K562 (cell line): ENCODE results near the gene CLASP2. TPM values are rescaled to one million over a fixed set of nuclear protein-coding genes. Genes with fewer than 3 reads are reported as not detected.

Source experiments
- ATAC-seq: fragments of 200-7000 bp; cut with Tn5 transposase; 3 replicates; pipeline ENCODE4 v1.9.1; 2020; ENCODE audit warnings: moderate library complexity
- BruUV-seq: library from RNA; stranded (reverse); fragments of 400-500 nt; replicated peaks from 2 replicates; lab custom pipeline; 2021; lab: Mats Ljungman, UMichigan
- CTCF ChIA-PET: fragments of 300-600 bp; formaldehyde crosslinking; extraction: SDS; loops from one replicate; lab custom pipeline; 2021; ENCODE audit warnings: low intra/inter-chr PET ratio; lab: Yijun Ruan, JAX
- POLR2A ChIA-PET: fragments of 300-600, 350-650 bp; sonication (Branson Sonifier 250); formaldehyde crosslinking; extraction: SDS; loops from one replicate; lab custom pipeline; 2021; ENCODE audit warnings: antibody characterized with exemption, inconsistent platforms; lab: Yijun Ruan, JAX
- DNase-seq, 4 experiments: peaks; one replicate each; pipeline versions ENCODE4 v3.0.0 to v3.0.0-alpha.2; 2011 to 2018; ENCODE audit warnings: low spot score in 3 of 4, mixed read lengths in 3 of 4; ENCODE audit errors: extremely low read depth in 1 of 4
- FAIRE-seq: peaks from 2 replicates; lab custom pipeline; 2011; peaks lifted over from hg19 to GRCh38; lab: Jason Lieb, UNC
- H2AFZ ChIP-seq: 2 replicates; pipeline ENCODE4 v1.6.0; 2011; ENCODE audit warnings: low read depth, low read length, control low read depth, inconsistent platforms
- H3K27ac ChIP-seq: fragments of 200-600 bp; 3 replicates; pipeline ENCODE4 v1.8.0; 2011; ENCODE audit warnings: low read depth, mild to moderate bottlenecking, control low read depth, inconsistent platforms, low read length, moderate library complexity, mixed read lengths; ENCODE audit errors: extremely low read depth
- H3K27me3 ChIP-seq, 2 experiments: fragments of 300-600 bp in 1 of 2; 2 replicates in 1 of 2; 3 replicates in 1 of 2; pipeline versions ENCODE4 v1.6.0 to v1.8.0; 2011; ENCODE audit warnings: inconsistent platforms in 2 of 2, low read length in 2 of 2, mild to moderate bottlenecking in 1 of 2, mixed read lengths in 1 of 2, moderate library complexity in 1 of 2; ENCODE audit not compliant: control insufficient read depth in 2 of 2, insufficient read depth in 2 of 2
- H3K36me3 ChIP-seq: fragments of 300-600 bp; 3 replicates; pipeline ENCODE4 v1.8.0; 2011; ENCODE audit warnings: mild to moderate bottlenecking, low read length, inconsistent platforms; ENCODE audit not compliant: control insufficient read depth, insufficient read depth
- H3K4me1 ChIP-seq, 2 experiments: fragments of 200-600 bp in 1 of 2; replicated peaks in 1 of 2; 2 replicates in 1 of 2; 3 replicates in 1 of 2; pipeline versions ENCODE4 v1.5.1 to v1.8.0; 2011; ENCODE audit warnings: inconsistent platforms in 2 of 2, low read length in 2 of 2, mild to moderate bottlenecking in 1 of 2, mixed read lengths in 1 of 2, moderate library complexity in 1 of 2; ENCODE audit not compliant: control insufficient read depth in 2 of 2, insufficient read depth in 2 of 2
- H3K4me2 ChIP-seq: 2 replicates; pipeline ENCODE4 v1.6.1; 2011; ENCODE audit warnings: low read length, control low read depth, inconsistent platforms, mixed read lengths; ENCODE audit not compliant: insufficient read depth
- H3K4me3 ChIP-seq: fragments of 200-600 bp; sonication (generic), shearing (Covaris generic); 2 replicates; pipeline ENCODE4 v1.5.1; 2016; ENCODE audit warnings: control low read depth, inconsistent platforms
- H3K79me2 ChIP-seq: fragments of 200-600 bp; 3 replicates; pipeline ENCODE4 v1.8.0; 2011; ENCODE audit warnings: low read length, inconsistent platforms; ENCODE audit not compliant: control insufficient read depth, insufficient read depth
- H3K9ac ChIP-seq, 2 experiments: 2 replicates each; pipeline versions ENCODE4 v1.6.0 to v1.6.1; 2011; ENCODE audit warnings: low read depth in 2 of 2, low read length in 2 of 2, control low read depth in 1 of 2, inconsistent platforms in 1 of 2, mild to moderate bottlenecking in 1 of 2, mixed read lengths in 1 of 2; ENCODE audit not compliant: insufficient read depth in 1 of 2
- H3K9me1 ChIP-seq: one replicate; pipeline ENCODE4 v1.6.0; 2011; ENCODE audit warnings: inconsistent platforms, mild to moderate bottlenecking, low read length, moderate library complexity; ENCODE audit not compliant: control insufficient read depth, insufficient read depth
- H3K9me3 ChIP-seq: replicated peaks from 2 replicates; pipeline ENCODE4 v1.5.1; 2011; ENCODE audit warnings: low read depth, low read length, inconsistent platforms; ENCODE audit not compliant: control insufficient read depth, insufficient read depth
- H4K20me1 ChIP-seq: replicated peaks from 2 replicates; pipeline ENCODE4 v1.6.1; 2011; ENCODE audit warnings: low read length, inconsistent platforms, mixed read lengths; ENCODE audit not compliant: control insufficient read depth, insufficient read depth
- ARID3B ChIP-seq: fragments of 250-450 bp; sonication (Bioruptor Pico); IDR thresholded peaks from 2 replicates; pipeline ENCODE4 v1.4.0; 2020; ENCODE audit warnings: borderline replicate concordance
- POLR3G ChIP-seq: IDR thresholded peaks from 2 replicates; pipeline ENCODE4 v1.6.1; 2011; ENCODE audit not compliant: insufficient read length, insufficient replicate concordance; ENCODE audit errors: extremely low read depth
- PYGO2 ChIP-seq: fragments of 450-650 bp; IDR thresholded peaks from 2 replicates; pipeline ENCODE4 v1.6.1; 2016; ENCODE audit warnings: mild to moderate bottlenecking, missing genetic modification characterization, moderate library complexity, missing compliant biosample characterization
- SMC3 ChIP-seq: conservative IDR thresholded peaks from 2 replicates; pipeline ENCODE4 v1.6.1; 2011; ENCODE audit warnings: low read depth, low read length, improper control_type of control experiment; ENCODE audit not compliant: insufficient read depth
- VEZF1 ChIP-seq: fragments of 200-800 bp; sonication (Bioruptor generic); IDR thresholded peaks from 2 replicates; pipeline ENCODE4 v1.6.1; 2017; ENCODE audit warnings: missing genetic modification characterization, missing compliant biosample characterization
- ZBTB40 ChIP-seq, 2 experiments: fragments of 450-650 bp in 1 of 2; sonication (generic) in 1 of 2; formaldehyde crosslinking in 1 of 2; IDR thresholded peaks; 2 replicates each; pipeline versions ENCODE4 v1.7.1 to v1.9.0; 2016 to 2022; ENCODE audit warnings: inconsistent platforms in 1 of 2, mild to moderate bottlenecking in 1 of 2, missing genetic modification reagents in 1 of 2
- WGBS: fragments of 100-300 bp; shearing (Covaris generic); methylation state at CpG from one replicate; pipeline ENCODE4 v1.1.6; 2016; ENCODE audit warnings: low coverage, mixed read lengths; ENCODE audit not compliant: insufficient coverage; ENCODE audit errors: missing lambda C conversion rate; 5-methylcytosine and 5-hydroxymethylcytosine counted together
- in situ Hi-C: fragments of 300-500 bp; cut with MboI; formaldehyde crosslinking; loops from 4 replicates; pipeline ENCODE4 v1.15.0; 2018; ENCODE audit warnings: inconsistent platforms, mixed read lengths
- intact Hi-C: fragments of 100-400 bp; cut with micrococcal nuclease; formaldehyde crosslinking; loops from 2 replicates; pipeline ENCODE4 v1.14.2; 2022
- polyA plus RNA-seq, 8 experiments: library from polyadenylated mRNA; depleted of rRNA in 4 of 8; stranded (reverse) in 5 of 8; unstranded in 3 of 8; fragments of >200 nt; fragmentation: Nextera tagmentation in 2 of 8; fragmentation: Illumina TruSeq in 1 of 8; extraction: Ambion mirVana in 2 of 8; extraction: Trizol in 1 of 8; gene quantifications; 2 replicates each; pipeline versions ENCODE4 v1.2.1 to v1.2.3, GENCODE V29; 2011 to 2014; ENCODE audit warnings: inconsistent platforms in 1 of 8, missing spikeins in 1 of 8
- total RNA-seq, 7 experiments: library from RNA; depleted of rRNA in 6 of 7; stranded (reverse); fragments of >200 nt in 6 of 7; fragmentation: Illumina TruSeq in 2 of 7; extraction: Trizol in 2 of 7; gene quantifications; 2 replicates each; pipeline versions ENCODE4 v1.2.1 to v1.2.3, GENCODE V29; 2011 to 2021; ENCODE audit warnings: low replicate concordance in 1 of 7

Gene CLASP2
- total and polyA plus RNA-seq, 9 of the 15 experiments (the other 6 are each of a cell fraction or from before 2014, with no cell fraction given), result 13.5 to 107 (median 71.8) TPM

GRCh38 chr3:33658991-33659848 is 58.8 kb downstream of the CLASP2 start:
- H3K27ac ChIP-seq, result peak overlapping the region; percentile 45; the same call in 1 of the 3 replicates
- no TSS peak for BruUV-seq
- ATAC-seq (peak; percentile 97), DNase-seq (peak; percentile 63 to 71 (median 66)), FAIRE-seq (peak; percentile 80)
- H3K4me1 ChIP-seq, result peaks cover 4 to 17% of the 10 kb centered on the region in 2 experiments
- peaks cover 12% of the 10 kb centered on the region; the same call in 2 of the 3 replicates for H3K36me3 ChIP-seq
- no peaks in the 10 kb centered on the region for H3K9me3 ChIP-seq
- peak overlapping the region; percentile 67 for H2AFZ ChIP-seq
- no peaks in the 10 kb centered on the region for H3K9me1 ChIP-seq
- no peaks in the 10 kb centered on the region for H3K27me3 ChIP-seq
- peak overlapping the region; percentile 15 for H3K4me3 ChIP-seq
- peak overlapping the region; percentile 9 to 71; a peak in 3 of 4 replicates for H3K9ac ChIP-seq
- ChIA-PET POLR2A (interaction anchor here (0.6 to 2.7 kb wide), 13 partner anchors 10 to 1307 kb away, joined by 3 to 12 read pairs (median 3); no protein-coding TSS in a partner anchor), CTCF (no interaction called here)
- intact Hi-C loops (no loop called here), in situ Hi-C loops (no loop called here)
- H4K20me1 ChIP-seq, result peaks cover 4% of the 10 kb centered on the region; the same call in 1 of the 2 replicates
- H3K4me2 ChIP-seq, result peak overlapping the region; percentile 70
- H3K79me2 ChIP-seq, result peaks cover 34% of the 10 kb centered on the region
- WGBS, result 3% methylated on average over 16 of the region's 16 CpGs
- TF ChIP-seq POLR3G (no peak), PYGO2 (0 out of 2 replicates have a peak, but pooled peaks have one; percentile 27), SMC3 (no peak), ZBTB40 (IDR thresholded peaks at IDR 0.05) (no peak), ZBTB40 (CRISPR knock-in tag; IDR thresholded peaks at IDR 0.05) (no peak), VEZF1 (CRISPR knock-in tag) (no peak), ARID3B (CRISPR knock-in tag) (no peak)
